Glomerular visceral epithelial cell (primary cell): ENCODE data around the gene FAM72D.
"Not testable (repeated sequence)": the region's sequence is repeated elsewhere in the genome, so short reads cannot be mapped to it uniquely, and the experiment has no call there.

Experiments
- DNase-seq: peaks from one replicate; pipeline ENCODE4 v3.0.0-alpha.2; 2016; ENCODE audit errors: extremely low spot score

FAM72D gene

GRCh38 chr1:145082483-145083255, 13.1 kb upstream of the FAM72D start:
- DNase-seq = not testable (repeated sequence)

GRCh38 chr1:145093517-145094149, 2.1 kb upstream of the FAM72D start:
- DNase-seq = peak; percentile 3

- not testable (repeated sequence) for DNase-seq
Measured at GRCh38 chr1:145094655-145095211, 1.0 kb upstream of the FAM72D start.

GRCh38 chr1:145101725-145102124, 6.0 kb downstream of the FAM72D start:
- DNase-seq = not testable (repeated sequence)

- not testable (repeated sequence) for DNase-seq
Measured at GRCh38 chr1:145103294-145103693, 7.5 kb downstream of the FAM72D start.

- not testable (repeated sequence) for DNase-seq
Measured at GRCh38 chr1:145111674-145112073, 15.9 kb downstream of the FAM72D start.

GRCh38 chr1:145112703-145113102, 16.9 kb downstream of the FAM72D start:
- not testable (repeated sequence) for DNase-seq

- not testable (repeated sequence) for DNase-seq
Measured at GRCh38 chr1:145114560-145115057, 18.8 kb downstream of the FAM72D start.

- not testable (repeated sequence) for DNase-seq
Measured at GRCh38 chr1:145115587-145116493, 20.1 kb downstream of the FAM72D start.

GRCh38 chr1:145119842-145120241, 24.1 kb downstream of the FAM72D start:
- not testable (repeated sequence) for DNase-seq

- DNase-seq = not testable (repeated sequence)
Measured at GRCh38 chr1:145122344-145123061, 26.7 kb downstream of the FAM72D start.

- DNase-seq = not testable (repeated sequence)
Measured at GRCh38 chr1:145123062-145123395, 27.3 kb downstream of the FAM72D start.

GRCh38 chr1:145123992-145124641, 28.3 kb downstream of the FAM72D start:
- not testable (repeated sequence) for DNase-seq

- DNase-seq = not testable (repeated sequence)
Measured at GRCh38 chr1:145125112-145125511, 29.3 kb downstream of the FAM72D start.

GRCh38 chr1:145127144-145127543, 31.4 kb downstream of the FAM72D start:
- not testable (repeated sequence) for DNase-seq

- DNase-seq = peak; percentile 0
Measured at GRCh38 chr1:145128697-145129469, 33.1 kb downstream of the FAM72D start.

- DNase-seq = not testable (repeated sequence)
Measured at GRCh38 chr1:145134476-145134875, 38.7 kb downstream of the FAM72D start.

- DNase-seq = not testable (repeated sequence)
Measured at GRCh38 chr1:145140549-145140948, 44.8 kb downstream of the FAM72D start.

GRCh38 chr1:145144264-145144913, 48.6 kb downstream of the FAM72D start:
- not testable (repeated sequence) for DNase-seq
